ENCODE results near the gene ANKS4B. TPM values are rescaled to one million over a fixed set of nuclear protein-coding genes. Genes with fewer than 3 reads are reported as not detected.
"Not testable (repeated sequence)": the region's sequence is repeated elsewhere in the genome, so short reads cannot be mapped to it uniquely, and the experiment has no call there.

The ANKS4B gene
- total and polyA plus RNA-seq, 2 donors from 2014 or later = 1.4 to 9.7 TPM

DNA sequence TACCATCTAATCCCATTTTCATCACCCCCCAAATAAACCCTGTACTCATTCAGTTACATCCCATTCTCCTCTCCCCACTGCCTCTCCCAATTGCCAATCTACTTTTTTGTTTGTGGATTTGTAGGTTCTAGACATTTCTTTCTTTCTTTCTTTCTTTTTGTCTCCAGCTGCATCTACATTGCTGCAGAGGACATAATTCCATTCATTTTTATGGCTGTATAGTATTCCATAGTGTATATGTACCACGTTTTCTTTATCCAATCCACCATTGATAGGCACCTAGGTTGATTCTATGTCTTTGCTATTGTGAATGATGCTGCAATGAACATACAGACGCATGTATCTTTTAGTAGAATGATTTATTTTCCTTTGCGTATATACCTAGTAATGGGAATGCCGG lies 50.9 kb downstream of the ANKS4B start:
- Histone ChIP-seq H3K4me3 (ENCODE audit: low read length in 3 of 3) (peak overlapping the region in 2 of 3 donors; percentile 45 to 57), H3K4me1 (ENCODE audit: control insufficient read depth in 2 of 3, insufficient read depth in 2 of 3, low read depth in 1 of 3, low read length in 3 of 3) (no peaks in the 10 kb centered on the region), H3K36me3 (ENCODE audit: control insufficient read depth in 2 of 3, insufficient read depth in 3 of 3, low read length in 3 of 3) (no peaks in the 10 kb centered on the region), H3K9me3 (ENCODE audit: control insufficient read depth in 2 of 3, insufficient read depth in 1 of 3, low read length in 3 of 3) (no peaks in the 10 kb centered on the region), H3K27me3 (ENCODE audit: control insufficient read depth, insufficient read depth, low read length) (no peaks in the 10 kb centered on the region), H3K9ac (ENCODE audit: low read length in 3 of 3) (peak overlapping the region in 1 of 3 donors; percentile 4), H3K27ac (ENCODE audit: low read depth in 2 of 2, low read length in 2 of 2) (no peak overlapping the region)
- intact Hi-C loops (cut with DNase I) = no loop called here
- TF ChIP-seq, protein P1, sequence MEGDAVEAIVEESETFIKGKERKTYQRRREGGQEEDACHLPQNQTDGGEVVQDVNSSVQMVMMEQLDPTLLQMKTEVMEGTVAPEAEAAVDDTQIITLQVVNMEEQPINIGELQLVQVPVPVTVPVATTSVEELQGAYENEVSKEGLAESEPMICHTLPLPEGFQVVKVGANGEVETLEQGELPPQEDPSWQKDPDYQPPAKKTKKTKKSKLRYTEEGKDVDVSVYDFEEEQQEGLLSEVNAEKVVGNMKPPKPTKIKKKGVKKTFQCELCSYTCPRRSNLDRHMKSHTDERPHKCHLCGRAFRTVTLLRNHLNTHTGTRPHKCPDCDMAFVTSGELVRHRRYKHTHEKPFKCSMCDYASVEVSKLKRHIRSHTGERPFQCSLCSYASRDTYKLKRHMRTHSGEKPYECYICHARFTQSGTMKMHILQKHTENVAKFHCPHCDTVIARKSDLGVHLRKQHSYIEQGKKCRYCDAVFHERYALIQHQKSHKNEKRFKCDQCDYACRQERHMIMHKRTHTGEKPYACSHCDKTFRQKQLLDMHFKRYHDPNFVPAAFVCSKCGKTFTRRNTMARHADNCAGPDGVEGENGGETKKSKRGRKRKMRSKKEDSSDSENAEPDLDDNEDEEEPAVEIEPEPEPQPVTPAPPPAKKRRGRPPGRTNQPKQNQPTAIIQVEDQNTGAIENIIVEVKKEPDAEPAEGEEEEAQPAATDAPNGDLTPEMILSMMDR (IDR thresholded peaks at IDR 0.05; ENCODE audit: borderline replicate concordance, extremely low read depth, insufficient read depth) = no peak
- DNase-seq (no peak), FAIRE-seq (no peak)

DNA sequence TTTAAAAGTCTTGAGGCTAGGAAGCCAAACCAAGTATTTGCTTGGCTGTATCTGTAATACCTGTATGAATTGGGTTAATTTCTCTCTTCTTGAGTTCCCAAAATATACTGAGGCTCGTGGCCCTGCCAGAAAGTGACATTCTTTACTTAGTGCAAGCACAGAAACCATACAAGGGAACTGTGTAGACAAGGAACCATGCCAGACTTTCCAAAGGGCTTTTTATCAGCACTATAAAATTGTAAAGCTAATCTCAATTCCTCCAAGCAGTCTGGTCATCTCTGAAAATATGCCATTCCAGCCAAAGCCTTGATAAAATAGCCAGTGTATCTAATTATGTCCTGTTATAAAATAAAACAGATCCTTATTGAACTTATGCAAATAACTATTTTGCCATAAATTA lies 51.8 kb downstream of the ANKS4B start:
- FAIRE-seq = no peak
- Histone ChIP-seq H3K27ac (ENCODE audit: low read depth in 2 of 2, low read length in 2 of 2) (no peak overlapping the region), H3K9me3 (ENCODE audit: control insufficient read depth in 2 of 3, insufficient read depth in 1 of 3, low read length in 3 of 3) (no peaks in the 10 kb centered on the region), H3K36me3 (ENCODE audit: control insufficient read depth in 2 of 3, insufficient read depth in 3 of 3, low read length in 3 of 3) (no peaks in the 10 kb centered on the region), H3K27me3 (ENCODE audit: control insufficient read depth, insufficient read depth, low read length) (no peaks in the 10 kb centered on the region), H3K9ac (ENCODE audit: low read length in 3 of 3) (no peak overlapping the region), H3K4me3 (ENCODE audit: low read length in 3 of 3) (no peak overlapping the region), H3K4me1 (ENCODE audit: control insufficient read depth in 2 of 3, insufficient read depth in 2 of 3, low read depth in 1 of 3, low read length in 3 of 3) (no peaks in the 10 kb centered on the region)
- DNase-seq = no peak
- intact Hi-C loops (cut with DNase I) = no loop called here
- TF ChIP-seq, protein P1 (IDR thresholded peaks at IDR 0.05; ENCODE audit: borderline replicate concordance, extremely low read depth, insufficient read depth) = no peak

DNA sequence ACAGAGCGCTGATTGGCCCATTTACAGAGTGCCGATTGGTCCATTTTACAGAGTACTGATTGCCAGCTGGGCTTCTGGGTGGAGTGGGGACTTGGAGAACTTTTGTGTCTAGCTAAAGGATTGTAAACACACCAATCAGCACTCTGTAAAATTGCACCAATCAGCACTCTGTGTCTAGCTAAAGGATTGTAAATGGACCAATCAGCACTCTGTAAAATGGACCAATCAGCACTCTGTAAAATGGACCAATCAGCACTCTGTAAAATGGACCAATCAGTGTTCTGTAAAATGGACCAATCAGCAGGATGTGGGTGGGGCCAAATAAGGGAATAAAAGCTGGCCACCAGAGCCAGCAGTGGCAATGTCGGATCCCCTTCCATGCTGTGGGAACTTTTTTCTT lies 56.3 kb downstream of the ANKS4B start:
- FAIRE-seq; H3K27me3 ChIP-seq (ENCODE audit: control insufficient read depth, insufficient read depth, low read length); H3K9me3 ChIP-seq (ENCODE audit: control insufficient read depth in 2 of 3, insufficient read depth in 1 of 3, low read length in 3 of 3); H3K36me3 ChIP-seq (ENCODE audit: control insufficient read depth in 2 of 3, insufficient read depth in 3 of 3, low read length in 3 of 3); H3K27ac ChIP-seq (ENCODE audit: low read depth in 2 of 2, low read length in 2 of 2); H3K4me3 ChIP-seq (ENCODE audit: low read length in 3 of 3); H3K4me1 ChIP-seq (ENCODE audit: control insufficient read depth in 2 of 3, insufficient read depth in 2 of 3, low read depth in 1 of 3, low read length in 3 of 3); DNase-seq; H3K9ac ChIP-seq (ENCODE audit: low read length in 3 of 3); intact Hi-C loops (cut with DNase I): not testable (repeated sequence)

DNA sequence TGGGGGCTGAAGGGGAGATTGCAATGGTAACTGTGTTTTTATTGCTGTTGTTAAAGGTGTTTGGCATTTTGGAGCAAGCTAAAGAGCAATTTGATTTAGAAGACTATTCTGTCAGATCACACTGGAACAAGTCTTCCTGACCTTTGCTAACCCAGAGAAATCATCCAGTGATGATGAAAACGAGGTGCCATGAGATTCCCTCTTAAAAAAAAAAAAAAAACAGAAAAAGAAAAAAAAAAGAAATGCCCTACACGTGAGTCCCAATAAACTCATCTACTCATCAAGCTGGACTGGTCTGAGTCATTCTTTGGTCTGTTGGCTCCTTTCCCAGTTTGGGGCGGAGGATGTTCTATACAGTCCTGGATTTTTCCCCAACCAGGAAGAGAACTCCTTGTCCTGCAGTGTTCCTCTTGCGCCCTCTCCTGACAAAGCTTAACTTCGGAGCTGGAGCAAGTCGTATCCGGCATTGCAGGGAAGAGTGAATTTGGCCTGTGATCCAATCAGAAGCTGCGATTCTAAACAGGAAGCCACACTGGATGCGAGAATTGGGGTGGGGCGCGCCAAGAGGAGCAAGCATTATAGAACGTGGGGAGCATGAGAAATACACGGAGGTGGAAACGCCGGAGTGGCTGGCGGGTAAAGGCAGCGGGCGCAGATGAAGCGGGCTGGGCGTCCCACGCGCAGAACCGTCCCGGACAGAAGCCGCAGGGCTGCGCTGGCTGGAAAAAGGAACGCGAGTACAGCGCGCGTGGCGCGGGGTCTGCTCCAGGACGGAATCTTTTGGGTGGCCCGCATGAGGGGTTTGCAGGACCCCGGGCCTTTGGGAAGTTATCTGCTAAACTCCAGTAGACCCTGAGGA lies 67.0 kb downstream of the ANKS4B start:
- H3K27ac ChIP-seq (ENCODE audit: low read depth in 2 of 2, low read length in 2 of 2) = peak overlapping the region; percentile 56 to 60
- H3K36me3 ChIP-seq (ENCODE audit: control insufficient read depth in 2 of 3, insufficient read depth in 3 of 3, low read length in 3 of 3) = no peaks in the 10 kb centered on the region
- FAIRE-seq (peak; percentile 99), DNase-seq (peak; percentile 91 to 99 (median 96))
- H3K27me3 ChIP-seq (ENCODE audit: control insufficient read depth, insufficient read depth, low read length) = no peaks in the 10 kb centered on the region
- peak overlapping the region; percentile 38 to 76 (median 75) for H3K4me3 ChIP-seq (ENCODE audit: low read length in 3 of 3)
- intact Hi-C loops (cut with DNase I) = no loop called here
- H3K9ac ChIP-seq (ENCODE audit: low read length in 3 of 3) = peak overlapping the region; percentile 1 to 53 (median 32)
- no peaks in the 10 kb centered on the region for H3K4me1 ChIP-seq (ENCODE audit: control insufficient read depth in 2 of 3, insufficient read depth in 2 of 3, low read depth in 1 of 3, low read length in 3 of 3)
- TF ChIP-seq, protein P1 (IDR thresholded peaks at IDR 0.05; ENCODE audit: borderline replicate concordance, extremely low read depth, insufficient read depth) = peak; percentile 97
- H3K9me3 ChIP-seq (ENCODE audit: control insufficient read depth in 2 of 3, insufficient read depth in 1 of 3, low read length in 3 of 3) = no peaks in the 10 kb centered on the region
